ENCODE results near the gene PIMREG. TPM values are rescaled to one million over a fixed set of nuclear protein-coding genes. Genes with fewer than 3 reads are reported as not detected.
"Not testable (repeated sequence)": the region's sequence is repeated elsewhere in the genome, so short reads cannot be mapped to it uniquely, and the experiment has no call there.

Gene PIMREG
- total RNA-seq, 2 experiments from 2014 or later = 17.1 to 20.4 TPM

GRCh38 chr17:6475411-6475810 is 31.2 kb downstream of the PIMREG start:
- H3K27ac Mint-ChIP-seq = no peak overlapping the region
- DNase-seq (no peak), ATAC-seq (no peak)
- H3K27me3 Mint-ChIP-seq (ENCODE audit: low read depth) = no peaks in the 10 kb centered on the region
- no peak overlapping the region for H3K4me3 Mint-ChIP-seq
- no peaks in the 10 kb centered on the region for H3K4me1 Mint-ChIP-seq (ENCODE audit: low read depth)
- ChIA-PET POLR2A (no interaction called here), CTCF (interaction anchor here (1.7 kb wide), 1 partner anchor 173 kb away, joined by 7 read pairs; no protein-coding TSS in a partner anchor)
- no peaks in the 10 kb centered on the region for H3K9me3 Mint-ChIP-seq (ENCODE audit: insufficient read depth)
- no peaks in the 10 kb centered on the region for H3K36me3 Mint-ChIP-seq (ENCODE audit: low read depth)

GRCh38 chr17:6476076-6476809 is 32.0 kb downstream of the PIMREG start:
- no peaks in the 10 kb centered on the region for H3K9me3 Mint-ChIP-seq (ENCODE audit: insufficient read depth)
- no peak overlapping the region for H3K4me3 Mint-ChIP-seq
- H3K27me3 Mint-ChIP-seq (ENCODE audit: low read depth) = no peaks in the 10 kb centered on the region
- no peaks in the 10 kb centered on the region for H3K4me1 Mint-ChIP-seq (ENCODE audit: low read depth)
- DNase-seq (no peak), ATAC-seq (no peak)
- POLR2A ChIA-PET = no interaction called here
- H3K36me3 Mint-ChIP-seq (ENCODE audit: low read depth) = no peaks in the 10 kb centered on the region
- H3K27ac Mint-ChIP-seq = no peak overlapping the region
- CTCF ChIA-PET = no interaction called here

GRCh38 chr17:6476810-6477179 is 32.5 kb downstream of the PIMREG start:
- Mint-ChIP-seq H3K4me3 (no peak overlapping the region), H3K4me1 (ENCODE audit: low read depth) (no peaks in the 10 kb centered on the region), H3K27ac (no peak overlapping the region), H3K27me3 (ENCODE audit: low read depth) (no peaks in the 10 kb centered on the region), H3K36me3 (ENCODE audit: low read depth) (no peaks in the 10 kb centered on the region), H3K9me3 (ENCODE audit: insufficient read depth) (no peaks in the 10 kb centered on the region)
- DNase-seq = no peak
- ChIA-PET POLR2A (no interaction called here), CTCF (no interaction called here)
- no peak for ATAC-seq

- Mint-ChIP-seq H3K36me3 (ENCODE audit: low read depth) (no peaks in the 10 kb centered on the region), H3K9me3 (ENCODE audit: insufficient read depth) (no peaks in the 10 kb centered on the region), H3K27me3 (ENCODE audit: low read depth) (no peaks in the 10 kb centered on the region), H3K27ac (no peak overlapping the region), H3K4me3 (no peak overlapping the region), H3K4me1 (ENCODE audit: low read depth) (no peaks in the 10 kb centered on the region)
- POLR2A ChIA-PET = no interaction called here
- ATAC-seq (no peak), DNase-seq (no peak)
- CTCF ChIA-PET = no interaction called here
Observed at GRCh38 chr17:6477831-6478383, 33.7 kb downstream of the PIMREG start.

GRCh38 chr17:6478486-6478885 is 34.2 kb downstream of the PIMREG start:
- ChIA-PET CTCF (no interaction called here), POLR2A (no interaction called here)

GRCh38 chr17:6479622-6480302 is 35.5 kb downstream of the PIMREG start:
- ChIA-PET POLR2A (no interaction called here), CTCF (no interaction called here)
- Mint-ChIP-seq H3K4me3 (no peak overlapping the region), H3K4me1 (ENCODE audit: low read depth) (no peaks in the 10 kb centered on the region), H3K9me3 (ENCODE audit: insufficient read depth) (no peaks in the 10 kb centered on the region), H3K36me3 (ENCODE audit: low read depth) (no peaks in the 10 kb centered on the region), H3K27me3 (ENCODE audit: low read depth) (no peaks in the 10 kb centered on the region), H3K27ac (no peak overlapping the region)
- ATAC-seq = no peak
- DNase-seq = no peak

More at GRCh38 chr17:6478486-6478885, 34.2 kb downstream of the PIMREG start:
- Mint-ChIP-seq H3K9me3 (ENCODE audit: insufficient read depth) (no peaks in the 10 kb centered on the region), H3K27ac (no peak overlapping the region), H3K36me3 (ENCODE audit: low read depth) (no peaks in the 10 kb centered on the region), H3K27me3 (ENCODE audit: low read depth) (no peaks in the 10 kb centered on the region), H3K4me3 (no peak overlapping the region), H3K4me1 (ENCODE audit: low read depth) (no peaks in the 10 kb centered on the region)
- ATAC-seq (no peak), DNase-seq (no peak)

- Mint-ChIP-seq H3K27ac (no peak overlapping the region), H3K9me3 (ENCODE audit: insufficient read depth) (no peaks in the 10 kb centered on the region), H3K27me3 (ENCODE audit: low read depth) (no peaks in the 10 kb centered on the region), H3K36me3 (ENCODE audit: low read depth) (no peaks in the 10 kb centered on the region), H3K4me1 (ENCODE audit: low read depth) (no peaks in the 10 kb centered on the region), H3K4me3 (no peak overlapping the region)
- ChIA-PET POLR2A (no interaction called here), CTCF (no interaction called here)
- no peak for DNase-seq
- no peak for ATAC-seq
Observed at GRCh38 chr17:6480303-6480675, 36.0 kb downstream of the PIMREG start.

GRCh38 chr17:6482105-6482455 is 37.8 kb downstream of the PIMREG start:
- POLR2A ChIA-PET = no interaction called here
- Mint-ChIP-seq H3K36me3 (ENCODE audit: low read depth) (no peaks in the 10 kb centered on the region), H3K9me3 (ENCODE audit: insufficient read depth) (no peaks in the 10 kb centered on the region), H3K27me3 (ENCODE audit: low read depth) (no peaks in the 10 kb centered on the region), H3K4me3 (no peak overlapping the region), H3K27ac (no peak overlapping the region), H3K4me1 (ENCODE audit: low read depth) (no peaks in the 10 kb centered on the region)
- DNase-seq (no peak), ATAC-seq (no peak)
- CTCF ChIA-PET = no interaction called here

GRCh38 chr17:6482796-6483195 is 38.5 kb downstream of the PIMREG start:
- H3K9me3 Mint-ChIP-seq (ENCODE audit: insufficient read depth); H3K36me3 Mint-ChIP-seq (ENCODE audit: low read depth); H3K4me1 Mint-ChIP-seq (ENCODE audit: low read depth); POLR2A ChIA-PET; H3K4me3 Mint-ChIP-seq; CTCF ChIA-PET; DNase-seq; H3K27me3 Mint-ChIP-seq (ENCODE audit: low read depth); ATAC-seq; H3K27ac Mint-ChIP-seq: not testable (repeated sequence)

GRCh38 chr17:6483507-6483906 is 39.3 kb downstream of the PIMREG start:
- Mint-ChIP-seq H3K9me3 (ENCODE audit: insufficient read depth) (no peaks in the 10 kb centered on the region), H3K36me3 (ENCODE audit: low read depth) (no peaks in the 10 kb centered on the region), H3K27me3 (ENCODE audit: low read depth) (no peaks in the 10 kb centered on the region), H3K27ac (no peak overlapping the region), H3K4me3 (no peak overlapping the region), H3K4me1 (ENCODE audit: low read depth) (no peaks in the 10 kb centered on the region)
- DNase-seq = no peak
- ATAC-seq = no peak
- ChIA-PET POLR2A (no interaction called here), CTCF (interaction anchor here (1.3 kb wide), 1 partner anchor 11 kb away, joined by 9 read pairs; no protein-coding TSS in a partner anchor)

- no peak overlapping the region for H3K27ac Mint-ChIP-seq
- POLR2A ChIA-PET = no interaction called here
- H3K4me3 Mint-ChIP-seq = no peak overlapping the region
- no peak for ATAC-seq
- no peaks in the 10 kb centered on the region for H3K36me3 Mint-ChIP-seq (ENCODE audit: low read depth)
- H3K27me3 Mint-ChIP-seq (ENCODE audit: low read depth) = no peaks in the 10 kb centered on the region
- CTCF ChIA-PET = interaction anchor here (1.5 kb wide), 1 partner anchor 13 kb away, joined by 6 read pairs; no protein-coding TSS in a partner anchor
- no peaks in the 10 kb centered on the region for H3K4me1 Mint-ChIP-seq (ENCODE audit: low read depth)
- no peak for DNase-seq
- no peaks in the 10 kb centered on the region for H3K9me3 Mint-ChIP-seq (ENCODE audit: insufficient read depth)
Observed at GRCh38 chr17:6485646-6486412, 41.6 kb downstream of the PIMREG start.

Measured in activated CD8-positive, alpha-beta T cell treated with anti-CD3 and anti-CD28 coated beads, Interleukin-2, amount 10 ng/mL, durations not matched to agents 7 days and 5 days (primary cell).